Measurements from ENCODE around the gene CNTN4. TPM values are rescaled to one million over a fixed set of nuclear protein-coding genes. Genes with fewer than 3 reads are reported as not detected.

CNTN4 gene
- total RNA-seq, 1 donor: 0.09 TPM

- DNase-seq (ENCODE audit: low read depth): no peak
- TF ChIP-seq CTCF (IDR thresholded peaks at IDR 0.05; ENCODE audit: insufficient read depth, low read length): no peak
- no peak overlapping the region for H3K4me3 ChIP-seq (ENCODE audit: low read depth, low read length)
Observed at GRCh38 chr3:2211568-2211967, 112.9 kb downstream of the CNTN4 start.

GRCh38 chr3:2212206-2212605, 113.5 kb downstream of the CNTN4 start:
- TF ChIP-seq CTCF (IDR thresholded peaks at IDR 0.05; ENCODE audit: insufficient read depth, low read length): no peak
- no peak for DNase-seq (ENCODE audit: low read depth)
- no peak overlapping the region for H3K4me3 ChIP-seq (ENCODE audit: low read depth, low read length)

- no peak for TF ChIP-seq CTCF (IDR thresholded peaks at IDR 0.05; ENCODE audit: insufficient read depth, low read length)
- DNase-seq (ENCODE audit: low read depth): no peak
Observed at GRCh38 chr3:2218375-2218774, 119.7 kb downstream of the CNTN4 start.

GRCh38 chr3:2218816-2219215, 120.2 kb downstream of the CNTN4 start:
- TF ChIP-seq CTCF (IDR thresholded peaks at IDR 0.05; ENCODE audit: insufficient read depth, low read length): no peak
- no peak overlapping the region for H3K4me3 ChIP-seq (ENCODE audit: low read depth, low read length)
- DNase-seq (ENCODE audit: low read depth): no peak

More at GRCh38 chr3:2218375-2218774, 119.7 kb downstream of the CNTN4 start:
- H3K4me3 ChIP-seq (ENCODE audit: low read depth, low read length): no peak overlapping the region

- no peak for DNase-seq (ENCODE audit: low read depth)
- no peak overlapping the region for H3K4me3 ChIP-seq (ENCODE audit: low read depth, low read length)
- no peak for TF ChIP-seq CTCF (IDR thresholded peaks at IDR 0.05; ENCODE audit: insufficient read depth, low read length)
Observed at GRCh38 chr3:2236203-2236602, 137.5 kb downstream of the CNTN4 start.

- TF ChIP-seq CTCF (IDR thresholded peaks at IDR 0.05; ENCODE audit: insufficient read depth, low read length): no peak
- DNase-seq (ENCODE audit: low read depth): no peak
- no peak overlapping the region for H3K4me3 ChIP-seq (ENCODE audit: low read depth, low read length)
Observed at GRCh38 chr3:2244137-2244536, 145.5 kb downstream of the CNTN4 start.

GRCh38 chr3:2246873-2247648, 148.4 kb downstream of the CNTN4 start:
- TF ChIP-seq CTCF (IDR thresholded peaks at IDR 0.05; ENCODE audit: insufficient read depth, low read length): no peak
- no peak overlapping the region for H3K4me3 ChIP-seq (ENCODE audit: low read depth, low read length)
- DNase-seq (ENCODE audit: low read depth): no peak

Data from fibroblast of the aortic adventitia (primary cell).